Stimulated activated CD4-positive, alpha-beta T cell treated with anti-CD3 and anti-CD28 coated beads, TNF-alpha, amount 100 ng/mL, for 48 hours (primary cell): ENCODE measurements around the gene OR2F2.

ENCODE experiments used
- DNase-seq, 3 donors: peaks; one replicate each; pipeline ENCODE4 v3.0.0-alpha.2; 2020; ENCODE audit warnings: low read depth in 3 of 3

OR2F2 gene

GRCh38 chr7:143914938-143915652 is 19.9 kb upstream of the OR2F2 start:
- DNase-seq = no peak

GRCh38 chr7:143924851-143925250 is 10.2 kb upstream of the OR2F2 start:
- no peak for DNase-seq

- DNase-seq = peak in 1 of 3 donors; percentile 17
These were observed 5.7 kb upstream of the OR2F2 start for GRCh38 chr7:143929224-143929920.

DNA sequence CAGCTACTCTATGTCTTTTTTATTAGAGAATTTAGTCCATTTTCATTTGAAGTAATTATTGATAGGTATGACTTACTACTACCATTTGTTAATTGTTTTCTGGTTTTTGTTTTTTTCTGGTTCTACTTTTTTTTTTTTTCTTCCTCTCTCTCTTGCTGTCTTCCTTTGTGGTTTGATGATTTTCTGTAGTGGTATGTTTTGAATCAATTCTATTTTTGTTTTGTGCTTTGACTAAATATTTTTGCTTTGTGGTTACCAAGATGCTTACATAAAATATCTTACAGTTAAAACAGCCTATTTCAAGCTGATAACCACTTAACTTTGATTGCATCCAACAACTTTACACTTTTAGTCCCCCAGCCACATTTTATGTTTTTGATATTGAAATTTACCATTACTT is 3.3 kb upstream of the OR2F2 start:
- DNase-seq = no peak

- DNase-seq = no peak
These were observed 1.3 kb downstream of the OR2F2 start for GRCh38 chr7:143936087-143937009.

- no peak for DNase-seq
These were observed 3.6 kb downstream of the OR2F2 start for GRCh38 chr7:143938379-143939243.

GRCh38 chr7:143945423-143945822 is 10.4 kb downstream of the OR2F2 start:
- DNase-seq = no peak

- no peak for DNase-seq
These were observed 12.1 kb downstream of the OR2F2 start for GRCh38 chr7:143947111-143947510.

DNA sequence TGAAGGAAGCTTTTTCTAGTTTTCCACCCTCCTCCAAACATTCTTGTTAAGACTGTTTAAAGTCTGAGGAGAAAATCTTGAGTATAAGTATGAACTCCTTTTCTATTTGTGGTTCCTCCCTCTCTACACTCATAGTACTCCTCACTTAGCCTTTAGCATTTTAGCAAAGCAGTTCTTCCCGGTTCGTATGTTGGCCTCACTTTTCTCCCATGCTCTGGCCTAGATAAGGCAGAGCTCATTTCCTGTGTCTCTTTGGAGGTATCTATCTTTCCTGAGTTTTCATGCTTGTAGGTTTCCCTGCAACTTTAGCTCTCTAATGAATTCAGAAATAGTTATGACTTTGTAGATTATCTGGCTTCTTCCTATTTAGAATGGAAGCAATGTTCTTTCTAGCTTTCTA is 13.7 kb downstream of the OR2F2 start:
- DNase-seq = no peak

GRCh38 chr7:143953421-143953820 is 18.4 kb downstream of the OR2F2 start:
- no peak for DNase-seq

GRCh38 chr7:143954135-143954534 is 19.1 kb downstream of the OR2F2 start:
- DNase-seq = no peak

DNA sequence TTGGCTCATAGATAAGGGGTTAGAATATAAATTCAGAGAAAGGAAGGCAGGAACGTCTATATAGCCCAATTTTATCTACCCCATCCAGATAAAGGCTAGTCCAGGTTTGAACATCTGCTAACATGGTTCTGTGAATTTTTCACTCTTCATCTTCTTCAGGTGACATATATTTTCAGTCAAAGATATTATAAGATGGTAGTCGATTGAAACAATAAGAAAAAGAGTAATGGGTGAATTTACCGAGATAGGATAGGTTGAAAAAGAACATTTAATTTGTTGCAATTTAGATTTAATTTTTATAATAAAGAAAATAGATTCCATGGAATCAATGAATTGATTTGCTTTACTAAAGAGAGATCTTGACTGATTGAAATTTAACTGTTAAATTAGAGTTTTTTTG is 19.5 kb downstream of the OR2F2 start, which contains the start of gene OR2F1:
Gene OR2F1 (plus strand): TSS at position 301 of the 400 bp plus-strand sequence. CDS start 5,127 bp downstream, outside the sequence.
- no peak for DNase-seq

DNA sequence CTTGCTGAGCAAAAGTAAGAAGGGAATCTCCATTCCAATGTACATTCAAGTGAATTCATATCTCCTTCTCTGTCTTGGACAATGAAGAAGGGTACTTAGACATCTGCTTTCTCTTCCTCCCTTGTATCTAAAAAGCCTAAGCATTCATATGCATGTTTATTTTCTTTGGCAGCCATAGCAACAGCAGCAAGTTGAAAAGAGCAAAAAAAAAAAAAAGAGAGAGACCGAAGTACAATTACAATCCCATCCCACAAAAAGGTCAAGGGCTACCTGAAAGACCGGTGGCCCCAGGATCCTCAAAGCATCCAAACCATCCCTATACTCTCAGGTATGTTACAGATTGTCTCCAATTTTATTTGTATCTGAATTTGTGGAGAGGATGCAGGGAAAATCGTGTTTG is 23.7 kb downstream of the OR2F2 start:
- no peak for DNase-seq

GRCh38 chr7:143960813-143961610 is 26.0 kb downstream of the OR2F2 start:
- DNase-seq = no peak

GRCh38 chr7:143965280-143965679 is 30.2 kb downstream of the OR2F2 start:
- no peak for DNase-seq

DNA sequence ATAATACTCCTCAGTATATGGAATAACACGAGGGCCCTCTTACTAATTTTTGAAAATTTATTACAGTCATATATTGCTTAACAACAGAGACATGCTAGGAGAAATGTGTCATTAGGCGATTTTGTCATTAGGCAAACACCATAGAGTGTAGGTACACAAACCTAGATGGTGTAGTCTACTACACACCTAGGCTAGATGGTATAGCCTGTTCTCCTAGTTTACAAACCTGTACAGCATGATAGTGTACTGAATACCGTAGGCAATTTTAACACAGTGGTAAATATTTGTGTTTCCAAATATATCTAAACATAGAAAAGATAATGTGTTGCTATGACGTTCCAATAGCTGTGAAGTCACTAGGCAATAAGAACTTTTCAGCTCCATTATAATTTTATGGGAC is 32.4 kb downstream of the OR2F2 start:
- no peak for DNase-seq

GRCh38 chr7:143973870-143974416 is 38.9 kb downstream of the OR2F2 start:
- DNase-seq = no peak

DNA sequence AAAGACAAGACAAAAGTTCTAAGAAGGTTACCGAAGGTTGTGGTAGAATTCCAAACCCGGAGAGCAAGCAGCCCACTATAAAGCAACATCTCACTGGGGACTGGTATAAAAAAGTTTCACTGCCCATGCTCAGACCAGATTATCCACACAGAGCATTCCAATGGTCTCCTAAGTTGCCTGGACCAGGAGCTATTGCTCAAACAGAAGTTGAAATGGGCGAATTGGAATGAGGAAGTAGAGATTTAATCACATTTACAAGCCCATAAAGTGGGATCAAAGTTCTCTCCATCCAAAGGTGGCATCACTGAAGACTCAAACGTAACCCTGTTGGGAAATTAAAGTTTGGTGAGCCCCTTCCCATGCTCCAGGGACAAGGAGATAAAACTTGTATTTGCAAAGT is 39.4 kb downstream of the OR2F2 start:
- no peak for DNase-seq

GRCh38 chr7:143975617-143976016 is 40.6 kb downstream of the OR2F2 start:
- DNase-seq = no peak

GRCh38 chr7:143978585-143978984 is 43.6 kb downstream of the OR2F2 start:
- DNase-seq = no peak
